A673 (cell line): Measurements from ENCODE around the gene SDK1. TPM values are rescaled to one million over a fixed set of nuclear protein-coding genes. Genes with fewer than 3 reads are reported as not detected.

Experiments used
- BruUV-seq: library from RNA; stranded (reverse); fragments of 400-500 nt; replicated peaks from 2 replicates; lab custom pipeline; 2021; lab: Mats Ljungman, UMichigan
- CTCF ChIA-PET: fragments of 300-600 bp; sonication (Branson Sonifier 250); formaldehyde crosslinking; loops from one replicate; lab custom pipeline; 2022; ENCODE audit warnings: antibody characterized with exemption; lab: Charles Lee
- POLR2A ChIA-PET: fragments of 300-600 bp; sonication (Branson Sonifier 250); formaldehyde crosslinking; loops from one replicate; lab custom pipeline; 2022; ENCODE audit warnings: antibody characterized with exemption; ENCODE audit not compliant: low non-redundant PET; lab: Charles Lee
- DNase-seq: peaks from one replicate; pipeline ENCODE4 v3.0.0-alpha.2; 2015; ENCODE audit warnings: low spot score
- H3K27ac ChIP-seq: fragments of 200-600 bp; sonication (generic); 2 replicates; pipeline ENCODE4 v1.5.1; 2016; ENCODE audit warnings: mixed run types, low read depth, mild to moderate bottlenecking, mixed read lengths, antibody characterized with exemption, low read length; ENCODE audit not compliant: poor library complexity, severe bottlenecking
- H3K27me3 ChIP-seq: fragments of 200-600 bp; sonication (generic); replicated peaks from 2 replicates; pipeline ENCODE4 v1.6.1; 2017; ENCODE audit warnings: mixed run types, low read depth, mild to moderate bottlenecking, mixed read lengths, antibody characterized with exemption, low read length; ENCODE audit not compliant: insufficient read depth, poor library complexity
- H3K36me3 ChIP-seq: fragments of 200-600 bp; sonication (generic); 2 replicates; pipeline ENCODE4 v1.6.1; 2016; ENCODE audit warnings: mixed run types, mild to moderate bottlenecking, mixed read lengths, antibody characterized with exemption, low read length; ENCODE audit not compliant: insufficient read depth, poor library complexity, severe bottlenecking
- H3K4me1 ChIP-seq: fragments of 200-600 bp; sonication (generic); 2 replicates; pipeline ENCODE4 v1.6.1; 2017; ENCODE audit warnings: mixed run types, mild to moderate bottlenecking, mixed read lengths, antibody characterized with exemption, low read length; ENCODE audit not compliant: insufficient read depth, poor library complexity, severe bottlenecking
- H3K4me3 ChIP-seq: fragments of 200-600 bp; sonication (generic); 2 replicates; pipeline ENCODE4 v1.5.1; 2016; ENCODE audit warnings: low read depth, mixed run types, mild to moderate bottlenecking, mixed read lengths, low read length; ENCODE audit not compliant: poor library complexity, severe bottlenecking
- H3K9me3 ChIP-seq: fragments of 200-600 bp; sonication (generic); 2 replicates; pipeline ENCODE4 v1.6.1; 2016; ENCODE audit warnings: mixed run types, low read depth, mild to moderate bottlenecking, mixed read lengths, antibody characterized with exemption, low read length; ENCODE audit not compliant: poor library complexity, severe bottlenecking
- CTCF ChIP-seq: fragments of 300-800, 200-600 bp; sonication (generic); conservative IDR thresholded peaks from 2 replicates; pipeline ENCODE4 v1.5.1; 2017; ENCODE audit warnings: low read depth, mild to moderate bottlenecking, antibody characterized with exemption, low read length, moderate library complexity, mixed read lengths
- EZH2 ChIP-seq: fragments of 200-600 bp; sonication (generic); IDR thresholded peaks from 2 replicates; pipeline ENCODE4 v1.6.1; 2017; ENCODE audit warnings: borderline replicate concordance, low read depth, mild to moderate bottlenecking, mixed read lengths, antibody characterized with exemption, low read length; ENCODE audit not compliant: poor library complexity, severe bottlenecking
- intact Hi-C: fragments of 100-400 bp; cut with micrococcal nuclease; formaldehyde crosslinking; loops from one replicate; pipeline ENCODE4 v1.10.0; 2022; ENCODE audit not compliant: unreplicated experiment
- total RNA-seq: library from RNA; stranded (reverse); gene quantifications from 2 replicates; pipeline ENCODE4 v1.2.3, GENCODE V29; 2021

The SDK1 gene
- total RNA-seq, 1 experiment from 2014 or later, result 14.7 TPM

- no peak overlapping the region for H3K4me3 ChIP-seq
- H3K4me1 ChIP-seq, result no peaks in the 10 kb centered on the region
- no peaks in the 10 kb centered on the region for H3K36me3 ChIP-seq
- BruUV-seq, result no TSS peak
- no peak overlapping the region for H3K27ac ChIP-seq
- ChIA-PET CTCF (no interaction called here), POLR2A (no interaction called here)
- peaks cover 8% of the 10 kb centered on the region for H3K9me3 ChIP-seq
- no peaks in the 10 kb centered on the region for H3K27me3 ChIP-seq
- TF ChIP-seq EZH2 (no peak), CTCF (no peak)
- no peak for DNase-seq
- intact Hi-C loops, result no loop called here
Observed at GRCh38 chr7:4014346-4015050, 713.4 kb downstream of the SDK1 start.

- TF ChIP-seq EZH2 (no peak), CTCF (no peak)
- POLR2A ChIA-PET, result no interaction called here
- no peaks in the 10 kb centered on the region for H3K4me1 ChIP-seq
- no peak overlapping the region for H3K4me3 ChIP-seq
- no TSS peak for BruUV-seq
- CTCF ChIA-PET, result no interaction called here
- peaks cover 8% of the 10 kb centered on the region for H3K9me3 ChIP-seq
- intact Hi-C loops, result no loop called here
- H3K36me3 ChIP-seq, result no peaks in the 10 kb centered on the region
- DNase-seq, result no peak
- no peak overlapping the region for H3K27ac ChIP-seq
- H3K27me3 ChIP-seq, result no peaks in the 10 kb centered on the region
Observed at GRCh38 chr7:4015371-4015770, 714.3 kb downstream of the SDK1 start.

GRCh38 chr7:4015996-4016395, 714.9 kb downstream of the SDK1 start:
- TF ChIP-seq EZH2, result no peak
- no peak for TF ChIP-seq CTCF
- POLR2A ChIA-PET, result no interaction called here
- intact Hi-C loops, result no loop called here
- Histone ChIP-seq H3K4me3 (no peak overlapping the region), H3K4me1 (no peaks in the 10 kb centered on the region), H3K36me3 (no peaks in the 10 kb centered on the region), H3K27me3 (no peaks in the 10 kb centered on the region), H3K9me3 (peaks cover 8% of the 10 kb centered on the region), H3K27ac (no peak overlapping the region)
- no TSS peak for BruUV-seq
- DNase-seq, result no peak
- CTCF ChIA-PET, result no interaction called here
